Keratinocyte (primary cell): Measurements from ENCODE around the gene SCLY. TPM values are rescaled to one million over a fixed set of nuclear protein-coding genes. Genes with fewer than 3 reads are reported as not detected.

Experiments used
- DNase-seq: peaks from one replicate; pipeline ENCODE4 v3.0.0-alpha.2; 2011; ENCODE audit warnings: low read depth, missing footprints, low spot score
- FAIRE-seq: peaks from 2 replicates; lab custom pipeline; 2011; peaks lifted over from hg19 to GRCh38; lab: Jason Lieb, UNC
- H2AFZ ChIP-seq: 2 replicates; pipeline ENCODE4 v1.6.0; 2012; ENCODE audit warnings: low read length, control low read depth, inconsistent platforms; ENCODE audit not compliant: control insufficient read depth
- H3K27ac ChIP-seq: 2 replicates; pipeline ENCODE4 v1.5.1; 2011; ENCODE audit warnings: low read length; ENCODE audit not compliant: control insufficient read depth, insufficient read depth
- H3K27me3 ChIP-seq: 3 replicates; pipeline ENCODE4 v1.6.0; 2011; ENCODE audit warnings: low read length; ENCODE audit not compliant: control insufficient read depth, insufficient read depth; ENCODE audit errors: extremely low read depth
- H3K36me3 ChIP-seq, 2 experiments: 2 replicates in 1 of 2; 3 replicates in 1 of 2; pipeline ENCODE4 v1.5.1; 2011; ENCODE audit warnings: low read length in 2 of 2, mild to moderate bottlenecking in 1 of 2; ENCODE audit not compliant: control insufficient read depth in 2 of 2, insufficient read depth in 2 of 2; ENCODE audit errors: extremely low read depth in 1 of 2
- H3K4me1 ChIP-seq: 3 replicates; pipeline ENCODE4 v1.5.1; 2011; ENCODE audit warnings: low read length; ENCODE audit not compliant: control insufficient read depth, insufficient read depth; ENCODE audit errors: extremely low read depth
- H3K4me2 ChIP-seq: 3 replicates; pipeline ENCODE4 v1.6.0; 2011; ENCODE audit warnings: low read depth, low read length; ENCODE audit not compliant: control insufficient read depth, insufficient read depth; ENCODE audit errors: extremely low read depth
- H3K4me3 ChIP-seq, 3 experiments: fragments of 200-600 bp in 1 of 3; sonication (generic) in 1 of 3; 2 replicates in 2 of 3; 3 replicates in 1 of 3; pipeline ENCODE4 v1.5.1; 2011 to 2016; ENCODE audit warnings: low read length in 3 of 3, mild to moderate bottlenecking in 3 of 3, control low read depth in 2 of 3, inconsistent platforms in 1 of 3, low read depth in 1 of 3, mixed read lengths in 1 of 3, mixed run types in 1 of 3, moderate library complexity in 1 of 3; ENCODE audit not compliant: control insufficient read depth in 2 of 3, insufficient read depth in 2 of 3; ENCODE audit errors: extremely low read depth in 1 of 3
- H3K79me2 ChIP-seq: 2 replicates; pipeline ENCODE4 v1.6.0; 2012; ENCODE audit warnings: low read length; ENCODE audit not compliant: control insufficient read depth, insufficient read depth
- H3K9ac ChIP-seq: 3 replicates; pipeline ENCODE4 v1.6.0; 2011; ENCODE audit warnings: low read length; ENCODE audit not compliant: control insufficient read depth, insufficient read depth; ENCODE audit errors: extremely low read depth
- H3K9me1 ChIP-seq: 3 replicates; pipeline ENCODE4 v1.6.0; 2011; ENCODE audit warnings: low read length; ENCODE audit not compliant: control insufficient read depth, insufficient read depth; ENCODE audit errors: extremely low read depth
- H3K9me3 ChIP-seq: 2 replicates; pipeline ENCODE4 v1.5.1; 2012; ENCODE audit warnings: low read depth, low read length; ENCODE audit not compliant: control insufficient read depth
- H4K20me1 ChIP-seq: 3 replicates; pipeline ENCODE4 v1.6.0; 2011; ENCODE audit warnings: low read length; ENCODE audit not compliant: control insufficient read depth, insufficient read depth; ENCODE audit errors: extremely low read depth
- EZH2 ChIP-seq: IDR thresholded peaks from one replicate; pipeline ENCODE4 v1.6.1; 2012; ENCODE audit warnings: inconsistent platforms, mild to moderate bottlenecking, low read length, moderate library complexity
- dilution Hi-C: fragments of 300-500 bp; cut with MboI; formaldehyde crosslinking; loops from one replicate; pipeline ENCODE4 v1.7.0; 2020; ENCODE audit warnings: low sequenced_read_pairs; ENCODE audit not compliant: extremely low pct_ligation_motif_present
- polyA plus RNA-seq, 5 experiments: library from polyadenylated mRNA; depleted of rRNA in 3 of 5; stranded (reverse) in 3 of 5; stranded (forward) in 1 of 5; unstranded in 1 of 5; fragments of >200 nt; gene quantifications; 1 replicate in 1 of 5; 2 replicates in 3 of 5; 3 replicates in 1 of 5; pipeline versions ENCODE4 v1.2.1 to v1.2.3, GENCODE V29; 2011 to 2012; ENCODE audit warnings: missing spikeins in 2 of 5, low read depth in 1 of 5, low replicate concordance in 1 of 5
- TF ChIP-seq, protein P1 (sequence below), 3 experiments: IDR thresholded peaks in 1 of 3; conservative IDR thresholded peaks in 1 of 3; optimal IDR thresholded peaks in 1 of 3; 2 replicates in 2 of 3; 3 replicates in 1 of 3; pipeline versions ENCODE3 to v1.5.1; 2011; ENCODE audit warnings: low read length in 3 of 3, mild to moderate bottlenecking in 3 of 3, moderate library complexity in 2 of 3, control low read depth in 1 of 3, inconsistent platforms in 1 of 3; ENCODE audit not compliant: insufficient read depth in 2 of 3; ENCODE audit errors: extremely low read depth in 1 of 3

Gene SCLY
- polyA plus RNA-seq, 1 donor (not counting 4 experiments of a cell fraction or from before 2014, with no cell fraction given), result 11.8 TPM

DNA sequence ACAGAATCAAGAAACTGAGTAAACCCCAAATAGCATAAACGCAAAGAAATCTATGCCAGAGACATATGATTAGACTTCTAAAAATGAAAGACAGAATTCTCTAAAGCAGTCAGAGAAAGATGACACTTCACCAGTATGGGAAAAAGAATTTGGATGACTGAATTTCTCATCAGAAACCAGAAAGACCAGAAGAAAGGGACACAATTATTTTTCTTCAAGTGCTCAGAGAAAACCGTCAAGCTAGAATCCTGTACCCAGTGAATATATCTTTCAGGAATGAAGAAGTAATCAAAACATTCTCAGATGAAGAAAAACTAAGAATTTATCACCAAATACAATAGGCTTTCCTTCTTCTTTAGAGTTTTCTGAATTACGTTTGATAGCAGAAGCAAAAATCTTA, 25.1 kb downstream of the SCLY start:
- DNase-seq (no peak), FAIRE-seq (no peak)
- Histone ChIP-seq H3K36me3 (peaks cover 10 to 23% of the 10 kb centered on the region in 2 experiments), H3K4me2 (no peak overlapping the region), H3K27ac (no peak overlapping the region), H3K4me3 (no peak overlapping the region), H3K9me3 (no peaks in the 10 kb centered on the region), H4K20me1 (no peaks in the 10 kb centered on the region), H3K4me1 (no peaks in the 10 kb centered on the region), H3K27me3 (no peaks in the 10 kb centered on the region), H3K79me2 (no peaks in the 10 kb centered on the region), H3K9me1 (no peaks in the 10 kb centered on the region), H2AFZ (no peak overlapping the region), H3K9ac (no peak overlapping the region)
- dilution Hi-C loops, result no loop called here
- TF ChIP-seq, protein P1, sequence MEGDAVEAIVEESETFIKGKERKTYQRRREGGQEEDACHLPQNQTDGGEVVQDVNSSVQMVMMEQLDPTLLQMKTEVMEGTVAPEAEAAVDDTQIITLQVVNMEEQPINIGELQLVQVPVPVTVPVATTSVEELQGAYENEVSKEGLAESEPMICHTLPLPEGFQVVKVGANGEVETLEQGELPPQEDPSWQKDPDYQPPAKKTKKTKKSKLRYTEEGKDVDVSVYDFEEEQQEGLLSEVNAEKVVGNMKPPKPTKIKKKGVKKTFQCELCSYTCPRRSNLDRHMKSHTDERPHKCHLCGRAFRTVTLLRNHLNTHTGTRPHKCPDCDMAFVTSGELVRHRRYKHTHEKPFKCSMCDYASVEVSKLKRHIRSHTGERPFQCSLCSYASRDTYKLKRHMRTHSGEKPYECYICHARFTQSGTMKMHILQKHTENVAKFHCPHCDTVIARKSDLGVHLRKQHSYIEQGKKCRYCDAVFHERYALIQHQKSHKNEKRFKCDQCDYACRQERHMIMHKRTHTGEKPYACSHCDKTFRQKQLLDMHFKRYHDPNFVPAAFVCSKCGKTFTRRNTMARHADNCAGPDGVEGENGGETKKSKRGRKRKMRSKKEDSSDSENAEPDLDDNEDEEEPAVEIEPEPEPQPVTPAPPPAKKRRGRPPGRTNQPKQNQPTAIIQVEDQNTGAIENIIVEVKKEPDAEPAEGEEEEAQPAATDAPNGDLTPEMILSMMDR (optimal IDR thresholded peaks at IDR 0.05 in 1 of 3, IDR thresholded peaks at IDR 0.05 in 1 of 3, conservative IDR thresholded peaks at IDR 0.05 in 1 of 3; ENCODE audit: extremely low read depth in 1 of 3, insufficient read depth in 2 of 3, low read length in 3 of 3), result no peak
- no peak for TF ChIP-seq EZH2

GRCh38 chr2:238087211-238087610, 26.4 kb downstream of the SCLY start:
- H3K27ac ChIP-seq, result no peak overlapping the region
- no peaks in the 10 kb centered on the region for H3K27me3 ChIP-seq
- FAIRE-seq, result no peak
- dilution Hi-C loops, result no loop called here
- no peak for TF ChIP-seq EZH2
- TF ChIP-seq, protein P1 (optimal IDR thresholded peaks at IDR 0.05 in 1 of 3, IDR thresholded peaks at IDR 0.05 in 1 of 3, conservative IDR thresholded peaks at IDR 0.05 in 1 of 3; ENCODE audit: extremely low read depth in 1 of 3, insufficient read depth in 2 of 3, low read length in 3 of 3), result no peak
- H3K79me2 ChIP-seq, result no peaks in the 10 kb centered on the region
- peaks cover 5 to 11% of the 10 kb centered on the region in 2 experiments for H3K36me3 ChIP-seq
- no peaks in the 10 kb centered on the region for H3K9me1 ChIP-seq
- no peaks in the 10 kb centered on the region for H4K20me1 ChIP-seq
- no peak overlapping the region for H3K4me2 ChIP-seq
- no peak for DNase-seq
- no peak overlapping the region for H3K9ac ChIP-seq
- H3K4me1 ChIP-seq, result no peaks in the 10 kb centered on the region
- no peak overlapping the region for H3K4me3 ChIP-seq
- no peak overlapping the region for H2AFZ ChIP-seq
- no peaks in the 10 kb centered on the region for H3K9me3 ChIP-seq
